Left lung (tissue), 10 donors: ENCODE data around the gene EFNA5. TPM values are rescaled to one million over a fixed set of nuclear protein-coding genes. Genes with fewer than 3 reads are reported as not detected.

ENCODE experiments used
- ATAC-seq: fragments of 200-7000 bp; cut with Tn5 transposase; one replicate; pipeline ENCODE4 v1.9.1; 2020; ENCODE audit warnings: moderate library complexity
- DNase-seq, 4 donors: peaks; one replicate each; pipeline ENCODE4 v3.0.0-alpha.2; 2013 to 2020
- H3K27ac ChIP-seq, 2 donors: fragments of 200-600 bp; sonication (generic) in 1 of 2; one replicate each; pipeline versions ENCODE4 v1.5.0 to v1.8.0; 2020 to 2021
- H3K27me3 ChIP-seq, 2 donors: fragments of 200-600 bp; sonication (generic) in 1 of 2; one replicate each; pipeline versions ENCODE4 v1.5.0 to v1.8.0; 2020 to 2021
- H3K36me3 ChIP-seq, 2 donors: fragments of 200-600 bp; sonication (generic) in 1 of 2; one replicate each; pipeline versions ENCODE4 v1.5.0 to v1.8.0; 2020 to 2021
- H3K4me1 ChIP-seq, 2 donors: fragments of 200-600 bp; one replicate each; pipeline ENCODE4 v1.8.0; 2021
- H3K4me3 ChIP-seq, 2 donors: fragments of 200-600 bp; sonication (generic) in 1 of 2; one replicate each; pipeline versions ENCODE4 v1.5.0 to v1.8.0; 2020 to 2021; ENCODE audit warnings: mild to moderate bottlenecking in 1 of 2
- H3K9me3 ChIP-seq, 2 donors: fragments of 200-600 bp; sonication (generic) in 1 of 2; one replicate each; pipeline versions ENCODE4 v1.5.0 to v1.8.0; 2020 to 2021
- intact Hi-C, 2 donors: fragments of 100-400 bp; cut with DNase I; formaldehyde crosslinking; loops; one replicate each; pipeline versions ENCODE4 v1.11.2 to v1.14.2; 2022
- polyA plus RNA-seq, 6 donors: library from polyadenylated mRNA; unstranded; fragments of 120-200 nt; gene quantifications; one replicate each; pipeline ENCODE4 v1.2.1, GENCODE V29; 2013; ENCODE audit not compliant: insufficient read length in 6 of 6
- total RNA-seq, 2 donors: library from RNA; stranded (reverse); fragmentation: NEBNext Ultra II Directional; extraction: Animal tissue kit (Norgen Biotek cat#: 25700); gene quantifications; one replicate each; pipeline ENCODE4 v1.2.1, GENCODE V29; 2021
- TF ChIP-seq, protein P1 (sequence below), 2 donors: fragments of 200-600 bp; sonication (generic) in 1 of 2; IDR thresholded peaks; one replicate each; pipeline versions ENCODE4 v1.5.0 to v1.8.0; 2021; ENCODE audit warnings: antibody characterized with exemption in 2 of 2
- donor health status: DM: no; HTN: yes; CAD: no.
- donor health status: DM: no; HTN: no; CAD: no.

EFNA5 gene
- total and polyA plus RNA-seq, 8 donors: 8.8 to 28.3 (median 22.8) TPM

DNA sequence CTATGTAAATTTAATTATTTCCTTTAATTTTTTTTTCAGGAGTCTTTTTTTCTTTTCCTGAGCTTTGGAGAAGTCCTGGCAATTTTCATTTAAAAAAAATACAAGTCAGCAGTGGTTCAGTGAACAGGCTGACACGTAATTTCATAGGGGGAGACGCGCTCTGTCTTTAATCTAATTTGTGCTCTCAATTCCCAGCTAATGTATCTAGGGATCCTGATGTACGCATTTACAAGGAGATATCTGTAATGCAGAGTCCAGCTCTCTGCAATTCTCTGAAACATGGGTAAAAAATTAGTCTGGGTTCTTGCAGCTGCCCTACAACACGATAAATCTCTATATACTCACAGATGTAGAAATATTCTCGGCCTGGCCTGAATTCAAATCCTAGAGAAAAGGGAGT lies 243.9 kb downstream of the EFNA5 start:
- Histone ChIP-seq H3K4me3 (no peak overlapping the region), H3K27me3 (no peaks in the 10 kb centered on the region), H3K9me3 (no peaks in the 10 kb centered on the region), H3K4me1 (peaks cover 0 to 12% of the 10 kb centered on the region in 2 donors), H3K36me3 (no peaks in the 10 kb centered on the region), H3K27ac (no peak overlapping the region)
- TF ChIP-seq, protein P1, sequence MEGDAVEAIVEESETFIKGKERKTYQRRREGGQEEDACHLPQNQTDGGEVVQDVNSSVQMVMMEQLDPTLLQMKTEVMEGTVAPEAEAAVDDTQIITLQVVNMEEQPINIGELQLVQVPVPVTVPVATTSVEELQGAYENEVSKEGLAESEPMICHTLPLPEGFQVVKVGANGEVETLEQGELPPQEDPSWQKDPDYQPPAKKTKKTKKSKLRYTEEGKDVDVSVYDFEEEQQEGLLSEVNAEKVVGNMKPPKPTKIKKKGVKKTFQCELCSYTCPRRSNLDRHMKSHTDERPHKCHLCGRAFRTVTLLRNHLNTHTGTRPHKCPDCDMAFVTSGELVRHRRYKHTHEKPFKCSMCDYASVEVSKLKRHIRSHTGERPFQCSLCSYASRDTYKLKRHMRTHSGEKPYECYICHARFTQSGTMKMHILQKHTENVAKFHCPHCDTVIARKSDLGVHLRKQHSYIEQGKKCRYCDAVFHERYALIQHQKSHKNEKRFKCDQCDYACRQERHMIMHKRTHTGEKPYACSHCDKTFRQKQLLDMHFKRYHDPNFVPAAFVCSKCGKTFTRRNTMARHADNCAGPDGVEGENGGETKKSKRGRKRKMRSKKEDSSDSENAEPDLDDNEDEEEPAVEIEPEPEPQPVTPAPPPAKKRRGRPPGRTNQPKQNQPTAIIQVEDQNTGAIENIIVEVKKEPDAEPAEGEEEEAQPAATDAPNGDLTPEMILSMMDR (IDR thresholded peaks at IDR 0.05): no peak
- intact Hi-C loops: no loop called here
- DNase-seq (no peak), ATAC-seq (no peak)

DNA sequence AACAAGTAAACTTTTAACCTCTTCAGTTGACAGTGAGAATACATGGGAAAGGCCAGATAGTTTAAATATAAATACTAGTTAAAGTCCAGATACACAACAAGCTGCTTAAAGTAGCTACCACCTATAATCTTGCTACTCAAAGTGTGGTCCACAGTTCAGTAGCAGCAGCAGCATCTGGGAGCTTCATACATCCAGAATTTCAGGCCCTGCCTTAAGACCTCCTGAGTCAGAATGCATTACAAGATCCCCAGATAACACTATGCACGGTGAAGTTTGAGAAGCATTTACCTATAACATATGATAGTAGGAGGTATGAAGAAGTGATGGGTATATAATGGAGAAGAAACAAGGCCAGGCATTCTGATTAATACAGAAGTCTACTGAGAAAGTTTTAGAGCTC lies 244.5 kb downstream of the EFNA5 start:
- peaks cover 0 to 12% of the 10 kb centered on the region in 2 donors for H3K4me1 ChIP-seq
- intact Hi-C loops: no loop called here

DNA sequence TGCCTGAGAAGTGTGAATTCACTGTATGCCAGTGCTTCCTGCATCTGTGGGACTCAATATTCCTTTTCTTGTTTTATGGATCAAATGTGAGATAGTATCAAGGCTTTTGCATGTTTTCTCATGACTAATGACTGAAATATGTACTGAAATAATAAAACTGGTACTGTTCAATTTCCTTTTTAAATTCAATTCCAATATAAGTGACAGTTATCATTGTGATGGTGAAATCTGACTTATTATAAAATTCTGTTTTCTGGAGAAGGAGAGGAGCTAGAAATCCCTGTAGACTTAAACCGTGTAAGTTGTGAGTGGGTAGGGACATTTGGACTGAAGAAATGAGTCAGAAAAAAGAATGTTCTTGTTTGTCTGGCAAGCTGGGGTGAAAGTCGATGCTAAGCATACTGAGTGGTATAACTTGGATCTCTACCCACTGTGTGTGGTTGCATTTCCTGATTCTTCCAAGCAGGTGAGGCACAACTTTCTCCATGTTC lies 245.2 kb downstream of the EFNA5 start:
- intact Hi-C loops: no loop called here
- Histone ChIP-seq H3K9me3 (no peaks in the 10 kb centered on the region), H3K27ac (peak overlapping the region in 1 of 2 donors; percentile 13), H3K27me3 (no peaks in the 10 kb centered on the region), H3K4me1 (peaks cover 0 to 6% of the 10 kb centered on the region in 2 donors), H3K4me3 (no peak overlapping the region), H3K36me3 (no peaks in the 10 kb centered on the region)
- ATAC-seq (peak; percentile 75), DNase-seq (no peak)
- TF ChIP-seq, protein P1 (IDR thresholded peaks at IDR 0.05): no peak

More for the DNA sequence above, 244.5 kb downstream of the EFNA5 start:
- Histone ChIP-seq H3K36me3 (no peaks in the 10 kb centered on the region), H3K27ac (peak overlapping the region in 1 of 2 donors; percentile 13), H3K9me3 (no peaks in the 10 kb centered on the region), H3K27me3 (no peaks in the 10 kb centered on the region), H3K4me3 (no peak overlapping the region)
- no peak for ATAC-seq
- DNase-seq: no peak
- TF ChIP-seq, protein P1 (IDR thresholded peaks at IDR 0.05): no peak

DNA sequence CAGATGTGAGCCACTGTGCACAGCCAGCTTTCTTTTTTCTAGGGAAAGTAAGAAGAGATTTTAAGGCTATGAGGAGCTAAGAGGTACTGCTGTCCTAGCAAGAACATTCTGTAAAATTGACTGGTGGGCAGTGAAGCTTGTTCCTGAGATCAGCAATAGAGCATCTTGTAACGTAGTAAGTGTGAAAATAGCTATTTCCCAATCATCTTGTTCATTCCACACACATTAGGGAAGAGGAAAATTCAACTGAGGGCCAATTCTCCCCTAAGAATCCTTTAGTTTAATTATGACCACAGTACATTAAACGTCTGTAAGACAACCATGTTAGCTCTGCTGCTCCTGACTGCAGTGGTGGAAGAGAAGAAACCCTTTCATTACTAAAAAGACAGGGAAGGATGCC lies 246.2 kb downstream of the EFNA5 start:
- intact Hi-C loops: no loop called here
- TF ChIP-seq, protein P1 (IDR thresholded peaks at IDR 0.05): no peak
- no peak for DNase-seq

DNA sequence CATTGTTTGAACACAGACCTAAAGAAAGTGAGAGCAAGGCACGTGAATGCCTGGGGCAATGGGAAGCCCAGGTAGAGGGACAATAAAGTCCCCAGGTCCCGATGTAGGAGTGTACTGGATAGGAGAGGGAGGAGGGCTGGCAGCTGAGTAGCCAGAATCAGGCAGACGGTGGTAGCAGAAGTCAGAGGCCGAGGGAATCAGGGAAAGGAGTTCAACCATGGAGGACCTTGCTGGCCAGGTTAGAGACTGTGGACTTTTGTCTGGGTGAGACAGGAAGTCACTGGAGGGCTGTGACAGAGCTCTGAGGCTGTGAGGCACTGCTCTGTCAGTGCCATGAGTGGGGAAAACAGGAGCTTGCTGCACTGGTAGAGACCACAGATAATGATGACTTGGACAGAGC lies 248.2 kb downstream of the EFNA5 start:
- no peak for ATAC-seq
- TF ChIP-seq, protein P1 (IDR thresholded peaks at IDR 0.05): no peak
- intact Hi-C loops: no loop called here

More for the DNA sequence above, 246.2 kb downstream of the EFNA5 start:
- Histone ChIP-seq H3K27me3 (no peaks in the 10 kb centered on the region), H3K27ac (no peak overlapping the region), H3K4me1 (no peaks in the 10 kb centered on the region), H3K36me3 (no peaks in the 10 kb centered on the region), H3K4me3 (no peak overlapping the region), H3K9me3 (no peaks in the 10 kb centered on the region)
- ATAC-seq: no peak

More for the DNA sequence above, 248.2 kb downstream of the EFNA5 start:
- no peaks in the 10 kb centered on the region for H3K36me3 ChIP-seq
- H3K4me1 ChIP-seq: no peaks in the 10 kb centered on the region
- H3K27me3 ChIP-seq: no peaks in the 10 kb centered on the region
- H3K27ac ChIP-seq: no peak overlapping the region
- no peak for DNase-seq
- no peaks in the 10 kb centered on the region for H3K9me3 ChIP-seq
- no peak overlapping the region for H3K4me3 ChIP-seq
